GM12878 (cell line): Measurements from ENCODE around the gene CPA2. TPM values are rescaled to one million over a fixed set of nuclear protein-coding genes. Genes with fewer than 3 reads are reported as not detected.

ENCODE experiments used
- ATAC-seq: fragments of 200-7000 bp; cut with Tn5 transposase; 3 replicates; pipeline ENCODE4 v1.9.1; 2020; ENCODE audit warnings: mild to moderate bottlenecking, moderate library complexity
- BruUV-seq: library from RNA; stranded (reverse); fragments of 400-500 nt; replicated peaks from 2 replicates; lab custom pipeline; 2021; lab: Mats Ljungman, UMichigan
- CTCF ChIA-PET: fragments of 300-600 bp; sonication (Branson Sonifier 250); formaldehyde crosslinking; extraction: SDS; loops from one replicate; lab custom pipeline; 2021; ENCODE audit warnings: inconsistent platforms; lab: Yijun Ruan, JAX
- POLR2A ChIA-PET: fragments of 350-600 bp; formaldehyde crosslinking; extraction: SDS; loops from one replicate; lab custom pipeline; 2021; ENCODE audit warnings: inconsistent platforms; lab: Charles Lee
- RAD21 ChIA-PET: fragments of 300-600 bp; sonication (Branson Sonifier 250); formaldehyde crosslinking; loops from one replicate; lab custom pipeline; 2023; ENCODE audit warnings: antibody characterized with exemption; ENCODE audit not compliant: unreplicated experiment; lab: Charles Lee
- SMC1A ChIA-PET: fragments of 300-600 bp; sonication (Branson Sonifier 250); formaldehyde crosslinking; loops from one replicate; lab custom pipeline; 2023; ENCODE audit not compliant: unreplicated experiment, uncharacterized antibody; lab: Charles Lee
- DNase-seq: peaks from one replicate; pipeline ENCODE4 v3.0.0-alpha.2; 2011; ENCODE audit warnings: low read depth, low spot score
- FAIRE-seq: peaks from 3 replicates; lab custom pipeline; 2011; peaks lifted over from hg19 to GRCh38; lab: Jason Lieb, UNC
- H2AFZ ChIP-seq: 2 replicates; pipeline ENCODE4 v1.6.0; 2011; ENCODE audit warnings: low read depth, low read length, control low read depth; ENCODE audit not compliant: control insufficient read depth
- H3K27ac ChIP-seq: 2 replicates; pipeline ENCODE4 v1.5.1; 2011; ENCODE audit warnings: control low read depth; ENCODE audit not compliant: control insufficient read depth, insufficient read depth
- H3K27me3 ChIP-seq, 2 experiments: replicated peaks in 1 of 2; 2 replicates each; pipeline versions ENCODE4 v1.6.0 to v1.6.1; 2011; ENCODE audit warnings: low read length in 1 of 2; ENCODE audit not compliant: control insufficient read depth in 2 of 2, insufficient read depth in 2 of 2
- H3K36me3 ChIP-seq, 2 experiments: 2 replicates each; pipeline ENCODE4 v1.5.1; 2011; ENCODE audit warnings: low read length in 1 of 2; ENCODE audit not compliant: control insufficient read depth in 2 of 2, insufficient read depth in 2 of 2
- H3K4me1 ChIP-seq: 2 replicates; pipeline ENCODE4 v1.6.1; 2011; ENCODE audit warnings: mild to moderate bottlenecking, low read length, moderate library complexity, mixed read lengths; ENCODE audit not compliant: control insufficient read depth, insufficient read depth
- H3K4me2 ChIP-seq: 2 replicates; pipeline ENCODE4 v1.6.0; 2011; ENCODE audit warnings: control low read depth; ENCODE audit not compliant: control insufficient read depth, insufficient read depth
- H3K4me3 ChIP-seq: fragments of 200-600 bp; sonication (generic); 2 replicates; pipeline ENCODE4 v1.5.1; 2016
- H3K79me2 ChIP-seq: 2 replicates; pipeline ENCODE4 v1.6.0; 2011; ENCODE audit warnings: low read length; ENCODE audit not compliant: control insufficient read depth, insufficient read depth
- H3K9ac ChIP-seq: 2 replicates; pipeline ENCODE4 v1.8.0; 2011; ENCODE audit warnings: low read length, control low read depth, mixed read lengths; ENCODE audit not compliant: control insufficient read depth, insufficient read depth
- H3K9me3 ChIP-seq: replicated peaks from 3 replicates; pipeline ENCODE4 v1.5.1; 2011; ENCODE audit warnings: mild to moderate bottlenecking, low read length; ENCODE audit not compliant: control insufficient read depth, insufficient read depth
- H4K20me1 ChIP-seq: 2 replicates; pipeline ENCODE4 v1.6.0; 2011; ENCODE audit not compliant: control insufficient read depth, insufficient read depth
- HCFC1 ChIP-seq: fragments of 150-350 bp; IDR thresholded peaks from 2 replicates; pipeline ENCODE4 v1.6.1; 2014; ENCODE audit warnings: low read length
- MTA3 ChIP-seq: IDR thresholded peaks from 2 replicates; pipeline ENCODE4 v1.6.1; 2012; ENCODE audit warnings: low read length, inconsistent platforms, borderline replicate concordance
- NBN ChIP-seq: fragments of 450-650 bp; IDR thresholded peaks from 2 replicates; pipeline ENCODE4 v1.6.1; 2016
- NRF1 ChIP-seq: conservative IDR thresholded peaks from 2 replicates; pipeline ENCODE4 v1.6.1; 2011; ENCODE audit warnings: mild to moderate bottlenecking, low read depth, low read length, improper control_type of control experiment
- TARDBP ChIP-seq: IDR thresholded peaks from 2 replicates; pipeline ENCODE4 v1.6.1; 2016; ENCODE audit warnings: borderline replicate concordance
- ZBED1 ChIP-seq: IDR thresholded peaks from 2 replicates; pipeline ENCODE4 v1.6.1; 2016; ENCODE audit warnings: borderline replicate concordance
- WGBS: methylation state at CpG from one replicate; pipeline ENCODE4 v1.1.6; 2016; ENCODE audit warnings: low lambda C conversion rate; ENCODE audit not compliant: insufficient replicate concordance, insufficient coverage; ENCODE audit errors: missing lambda C conversion rate; 5-methylcytosine and 5-hydroxymethylcytosine counted together
- in situ Hi-C: fragments of 300-500 bp; cut with MboI; formaldehyde crosslinking; loops from 9 replicates; pipeline ENCODE4 v1.14.3; 2018; ENCODE audit warnings: mixed read lengths
- intact Hi-C: fragments of 100-400 bp; cut with micrococcal nuclease; formaldehyde crosslinking; loops from one replicate; pipeline ENCODE4 v1.14.2; 2022; ENCODE audit not compliant: unreplicated experiment
- polyA plus RNA-seq, 11 experiments: library from polyadenylated mRNA; depleted of rRNA in 4 of 11; unstranded in 6 of 11; stranded (reverse) in 5 of 11; fragments of >200 nt; fragmentation: Nextera tagmentation in 4 of 11; fragmentation: Illumina TruSeq in 1 of 11; extraction: Ambion mirVana in 4 of 11; extraction: Trizol in 1 of 11; gene quantifications; 1 replicate in 1 of 11; 2 replicates in 10 of 11; pipeline versions ENCODE4 v1.2.1 to v1.2.3, GENCODE V29; 2011 to 2016; ENCODE audit warnings: inconsistent platforms in 2 of 11, missing spikeins in 2 of 11, low read depth in 1 of 11
- total RNA-seq, 4 experiments: library from RNA; depleted of rRNA in 3 of 4; stranded (reverse); fragments of >200 nt in 3 of 4; fragmentation: Illumina TruSeq in 1 of 4; extraction: Trizol in 1 of 4; gene quantifications; 2 replicates each; pipeline versions ENCODE4 v1.2.1 to v1.2.3, GENCODE V29; 2013 to 2021
- TF ChIP-seq, protein P1 (sequence below): IDR thresholded peaks from 2 replicates; pipeline ENCODE4 v1.6.1; 2012; ENCODE audit warnings: low read length, inconsistent platforms
- TF ChIP-seq, protein P2 (sequence below): IDR thresholded peaks from 2 replicates; pipeline ENCODE4 v1.6.1; 2011; ENCODE audit warnings: mild to moderate bottlenecking, low read depth, low read length, moderate library complexity; ENCODE audit not compliant: insufficient replicate concordance
- TF ChIP-seq, protein P3 (sequence below): IDR thresholded peaks from 2 replicates; pipeline ENCODE4 v1.6.1; 2012; ENCODE audit warnings: low read depth, low read length, improper control_type of control experiment
- TF ChIP-seq, protein P4 (sequence below): IDR thresholded peaks from 2 replicates; pipeline ENCODE4 v1.6.1; 2012; ENCODE audit warnings: improper control_type of control experiment, low read depth, low read length; ENCODE audit not compliant: insufficient replicate concordance

Gene CPA2
- total and polyA plus RNA-seq, 10 of the 15 experiments (the other 5 are each of a cell fraction or from before 2014, with no cell fraction given): 0.04 to 1.9 TPM; not detected in 8

DNA sequence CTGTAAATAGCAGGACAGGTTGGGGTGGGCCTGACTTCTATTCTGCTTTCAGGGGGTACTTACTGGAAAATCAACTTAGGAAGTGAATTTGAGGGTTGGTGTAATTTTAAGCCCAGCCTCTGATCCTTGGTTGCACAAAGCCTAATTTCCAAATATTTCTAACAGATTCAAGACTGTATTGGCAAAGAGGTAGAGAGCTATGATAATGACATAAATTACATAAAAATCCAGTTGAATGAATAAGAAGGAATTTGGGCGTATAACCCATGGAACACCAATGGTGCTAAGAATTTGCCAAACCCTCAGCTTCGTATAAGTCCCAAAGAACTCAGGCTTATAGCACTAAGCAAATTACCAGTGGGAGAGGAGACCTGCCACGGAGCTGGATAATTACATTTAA is 38.2 kb downstream of the CPA2 start:
- intact Hi-C loops (no loop called here), in situ Hi-C loops (no loop called here)
- Histone ChIP-seq H3K4me1 (no peaks in the 10 kb centered on the region), H3K9ac (no peak overlapping the region), H3K27ac (no peak overlapping the region), H3K27me3 (no peaks in the 10 kb centered on the region), H3K4me2 (no peak overlapping the region), H3K79me2 (no peaks in the 10 kb centered on the region), H3K9me3 (no peaks in the 10 kb centered on the region)
- no TSS peak for BruUV-seq
- ChIA-PET RAD21 (no interaction called here), POLR2A (no interaction called here), SMC1A (no interaction called here), CTCF (interaction anchor here (0.7 to 0.8 kb wide), 2 partner anchors 8 to 34 kb away, joined by 3 read pairs; no protein-coding TSS in a partner anchor)
- ATAC-seq: no peak
- no peak for FAIRE-seq
- TF ChIP-seq, protein P1, sequence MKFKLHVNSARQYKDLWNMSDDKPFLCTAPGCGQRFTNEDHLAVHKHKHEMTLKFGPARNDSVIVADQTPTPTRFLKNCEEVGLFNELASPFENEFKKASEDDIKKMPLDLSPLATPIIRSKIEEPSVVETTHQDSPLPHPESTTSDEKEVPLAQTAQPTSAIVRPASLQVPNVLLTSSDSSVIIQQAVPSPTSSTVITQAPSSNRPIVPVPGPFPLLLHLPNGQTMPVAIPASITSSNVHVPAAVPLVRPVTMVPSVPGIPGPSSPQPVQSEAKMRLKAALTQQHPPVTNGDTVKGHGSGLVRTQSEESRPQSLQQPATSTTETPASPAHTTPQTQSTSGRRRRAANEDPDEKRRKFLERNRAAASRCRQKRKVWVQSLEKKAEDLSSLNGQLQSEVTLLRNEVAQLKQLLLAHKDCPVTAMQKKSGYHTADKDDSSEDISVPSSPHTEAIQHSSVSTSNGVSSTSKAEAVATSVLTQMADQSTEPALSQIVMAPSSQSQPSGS: no peak
- TF ChIP-seq, protein P2, sequence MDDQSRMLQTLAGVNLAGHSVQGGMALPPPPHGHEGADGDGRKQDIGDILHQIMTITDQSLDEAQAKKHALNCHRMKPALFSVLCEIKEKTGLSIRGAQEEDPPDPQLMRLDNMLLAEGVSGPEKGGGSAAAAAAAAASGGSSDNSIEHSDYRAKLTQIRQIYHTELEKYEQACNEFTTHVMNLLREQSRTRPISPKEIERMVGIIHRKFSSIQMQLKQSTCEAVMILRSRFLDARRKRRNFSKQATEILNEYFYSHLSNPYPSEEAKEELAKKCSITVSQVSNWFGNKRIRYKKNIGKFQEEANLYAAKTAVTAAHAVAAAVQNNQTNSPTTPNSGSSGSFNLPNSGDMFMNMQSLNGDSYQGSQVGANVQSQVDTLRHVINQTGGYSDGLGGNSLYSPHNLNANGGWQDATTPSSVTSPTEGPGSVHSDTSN: no peak
- TF ChIP-seq ZBED1 (no peak), NBN (no peak), HCFC1 (no peak), TARDBP (no peak), MTA3 (no peak), NRF1 (no peak)
- TF ChIP-seq, protein P3, sequence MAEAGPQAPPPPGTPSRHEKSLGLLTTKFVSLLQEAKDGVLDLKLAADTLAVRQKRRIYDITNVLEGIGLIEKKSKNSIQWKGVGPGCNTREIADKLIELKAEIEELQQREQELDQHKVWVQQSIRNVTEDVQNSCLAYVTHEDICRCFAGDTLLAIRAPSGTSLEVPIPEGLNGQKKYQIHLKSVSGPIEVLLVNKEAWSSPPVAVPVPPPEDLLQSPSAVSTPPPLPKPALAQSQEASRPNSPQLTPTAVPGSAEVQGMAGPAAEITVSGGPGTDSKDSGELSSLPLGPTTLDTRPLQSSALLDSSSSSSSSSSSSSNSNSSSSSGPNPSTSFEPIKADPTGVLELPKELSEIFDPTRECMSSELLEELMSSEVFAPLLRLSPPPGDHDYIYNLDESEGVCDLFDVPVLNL: no peak
- TF ChIP-seq, protein P4, sequence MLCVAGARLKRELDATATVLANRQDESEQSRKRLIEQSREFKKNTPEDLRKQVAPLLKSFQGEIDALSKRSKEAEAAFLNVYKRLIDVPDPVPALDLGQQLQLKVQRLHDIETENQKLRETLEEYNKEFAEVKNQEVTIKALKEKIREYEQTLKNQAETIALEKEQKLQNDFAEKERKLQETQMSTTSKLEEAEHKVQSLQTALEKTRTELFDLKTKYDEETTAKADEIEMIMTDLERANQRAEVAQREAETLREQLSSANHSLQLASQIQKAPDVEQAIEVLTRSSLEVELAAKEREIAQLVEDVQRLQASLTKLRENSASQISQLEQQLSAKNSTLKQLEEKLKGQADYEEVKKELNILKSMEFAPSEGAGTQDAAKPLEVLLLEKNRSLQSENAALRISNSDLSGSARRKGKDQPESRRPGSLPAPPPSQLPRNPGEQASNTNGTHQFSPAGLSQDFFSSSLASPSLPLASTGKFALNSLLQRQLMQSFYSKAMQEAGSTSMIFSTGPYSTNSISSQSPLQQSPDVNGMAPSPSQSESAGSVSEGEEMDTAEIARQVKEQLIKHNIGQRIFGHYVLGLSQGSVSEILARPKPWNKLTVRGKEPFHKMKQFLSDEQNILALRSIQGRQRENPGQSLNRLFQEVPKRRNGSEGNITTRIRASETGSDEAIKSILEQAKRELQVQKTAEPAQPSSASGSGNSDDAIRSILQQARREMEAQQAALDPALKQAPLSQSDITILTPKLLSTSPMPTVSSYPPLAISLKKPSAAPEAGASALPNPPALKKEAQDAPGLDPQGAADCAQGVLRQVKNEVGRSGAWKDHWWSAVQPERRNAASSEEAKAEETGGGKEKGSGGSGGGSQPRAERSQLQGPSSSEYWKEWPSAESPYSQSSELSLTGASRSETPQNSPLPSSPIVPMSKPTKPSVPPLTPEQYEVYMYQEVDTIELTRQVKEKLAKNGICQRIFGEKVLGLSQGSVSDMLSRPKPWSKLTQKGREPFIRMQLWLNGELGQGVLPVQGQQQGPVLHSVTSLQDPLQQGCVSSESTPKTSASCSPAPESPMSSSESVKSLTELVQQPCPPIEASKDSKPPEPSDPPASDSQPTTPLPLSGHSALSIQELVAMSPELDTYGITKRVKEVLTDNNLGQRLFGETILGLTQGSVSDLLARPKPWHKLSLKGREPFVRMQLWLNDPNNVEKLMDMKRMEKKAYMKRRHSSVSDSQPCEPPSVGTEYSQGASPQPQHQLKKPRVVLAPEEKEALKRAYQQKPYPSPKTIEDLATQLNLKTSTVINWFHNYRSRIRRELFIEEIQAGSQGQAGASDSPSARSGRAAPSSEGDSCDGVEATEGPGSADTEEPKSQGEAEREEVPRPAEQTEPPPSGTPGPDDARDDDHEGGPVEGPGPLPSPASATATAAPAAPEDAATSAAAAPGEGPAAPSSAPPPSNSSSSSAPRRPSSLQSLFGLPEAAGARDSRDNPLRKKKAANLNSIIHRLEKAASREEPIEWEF: no peak
- TF ChIP-seq, all 136 proteins: peak for 0
- WGBS: 60% methylated on average over 3 of the region's 3 CpGs
- H3K36me3 ChIP-seq: no peaks in the 10 kb centered on the region
- no peak for DNase-seq
- no peaks in the 10 kb centered on the region for H4K20me1 ChIP-seq
- no peak overlapping the region for H2AFZ ChIP-seq
- no peak overlapping the region for H3K4me3 ChIP-seq
